GM15510 (cell line): ENCODE data around the gene MBD5.

Experiments
- POLR2A ChIP-seq: IDR thresholded peaks from 3 replicates; pipeline ENCODE4 v1.6.1; 2011; ENCODE audit warnings: borderline replicate concordance; ENCODE audit not compliant: insufficient read length; ENCODE audit errors: extremely low read depth

The MBD5 gene

DNA sequence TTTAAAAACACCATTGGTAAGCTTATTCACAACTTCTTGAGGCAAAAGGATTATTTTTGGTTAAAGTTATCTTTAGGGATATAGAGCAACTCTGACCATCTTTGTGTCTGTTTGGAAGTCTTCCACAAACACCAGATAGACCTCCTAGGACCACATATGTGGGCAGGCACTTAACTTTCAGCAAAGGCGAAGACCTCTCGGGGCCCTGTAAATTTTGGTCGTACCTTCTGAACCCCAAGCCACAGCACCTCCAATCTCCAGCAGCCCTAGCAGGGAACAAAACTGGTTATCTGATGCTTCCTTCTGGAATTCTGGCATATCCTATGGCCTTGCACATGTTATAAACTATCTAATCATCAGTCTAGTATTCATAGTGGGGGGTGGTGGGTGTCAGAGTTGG lies 114.8 kb downstream of the MBD5 start:
- no peak for TF ChIP-seq POLR2A

DNA sequence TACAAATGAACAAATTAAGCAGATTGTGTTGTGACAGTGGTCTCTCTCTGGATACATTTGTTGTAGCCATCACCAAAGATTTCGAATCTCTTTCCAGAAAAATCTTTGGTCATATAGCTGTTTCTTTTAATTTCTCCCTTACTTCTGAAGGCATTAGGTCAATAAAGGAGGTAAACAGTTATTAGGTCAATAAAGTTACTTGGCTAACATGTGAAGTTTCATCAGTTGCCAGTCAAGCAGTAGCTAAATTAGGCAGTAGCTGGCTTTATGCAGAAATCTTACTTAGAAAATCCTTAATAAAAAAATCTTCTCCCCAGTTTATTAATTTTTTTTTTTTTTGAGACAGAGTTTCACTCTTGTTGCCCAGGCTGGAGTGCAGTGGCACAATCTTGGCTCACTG lies 115.5 kb downstream of the MBD5 start:
- no peak for TF ChIP-seq POLR2A

DNA sequence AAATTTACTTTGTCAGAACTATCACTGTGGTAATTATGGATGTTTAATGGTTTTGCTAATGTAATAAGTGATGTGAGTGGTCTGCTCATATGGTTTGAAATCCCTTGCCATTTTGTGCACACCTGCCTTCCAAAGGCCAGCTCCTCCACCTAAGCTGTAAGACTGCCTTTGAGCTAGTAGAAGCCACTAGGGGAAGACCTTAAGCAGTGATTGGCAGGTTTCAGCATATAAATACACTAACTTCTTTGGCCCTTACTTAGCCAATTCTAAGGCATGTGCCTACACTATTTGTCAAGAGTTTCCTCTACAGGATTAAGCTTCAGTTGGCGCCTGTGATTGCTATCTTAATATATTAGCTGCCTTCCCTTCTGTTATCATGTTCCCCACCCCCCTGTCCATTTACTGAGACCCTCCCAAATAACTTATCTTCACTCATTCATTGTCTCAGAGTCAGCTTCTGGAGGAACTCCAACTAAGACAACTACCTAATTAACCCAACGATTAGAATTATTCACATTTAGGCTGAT lies 141.1 kb downstream of the MBD5 start:
- TF ChIP-seq POLR2A: no peak

DNA sequence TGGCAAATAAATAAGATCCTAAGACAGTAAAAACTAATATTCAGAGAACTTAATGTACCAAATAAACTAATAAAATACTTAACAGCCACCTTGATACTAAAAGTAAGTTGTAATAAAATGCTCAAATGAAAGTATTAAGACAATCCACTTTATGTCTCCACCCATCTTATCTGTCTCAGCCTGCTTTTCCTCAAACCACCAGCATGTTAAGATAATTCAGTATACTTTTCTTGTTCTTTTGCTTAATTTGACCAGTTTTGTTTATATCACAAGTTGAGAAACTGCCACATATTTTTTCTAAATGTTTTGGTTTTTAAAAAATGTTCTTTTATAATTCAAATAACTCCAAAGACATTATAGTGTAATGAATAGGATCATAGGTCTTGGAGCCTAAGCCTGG lies 142.0 kb downstream of the MBD5 start:
- no peak for TF ChIP-seq POLR2A

DNA sequence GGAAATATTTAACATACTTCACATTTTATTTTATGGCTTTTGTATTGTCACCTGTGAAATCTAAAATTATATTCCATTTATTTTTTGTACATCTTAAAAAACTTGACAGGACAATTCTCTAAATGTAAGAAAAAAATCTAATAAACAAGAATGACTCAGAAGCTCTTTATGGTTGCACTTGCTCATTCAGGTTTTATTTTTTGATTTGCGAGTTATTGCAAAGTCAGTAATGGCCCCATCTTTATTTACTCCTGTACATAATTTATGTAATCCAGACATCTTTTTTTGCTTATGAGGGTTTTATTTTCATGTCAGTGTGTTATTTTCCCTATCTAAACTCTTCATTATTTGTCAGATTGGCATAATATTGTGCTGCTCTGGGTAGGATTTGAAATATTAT lies 145.1 kb downstream of the MBD5 start:
- TF ChIP-seq POLR2A: no peak

DNA sequence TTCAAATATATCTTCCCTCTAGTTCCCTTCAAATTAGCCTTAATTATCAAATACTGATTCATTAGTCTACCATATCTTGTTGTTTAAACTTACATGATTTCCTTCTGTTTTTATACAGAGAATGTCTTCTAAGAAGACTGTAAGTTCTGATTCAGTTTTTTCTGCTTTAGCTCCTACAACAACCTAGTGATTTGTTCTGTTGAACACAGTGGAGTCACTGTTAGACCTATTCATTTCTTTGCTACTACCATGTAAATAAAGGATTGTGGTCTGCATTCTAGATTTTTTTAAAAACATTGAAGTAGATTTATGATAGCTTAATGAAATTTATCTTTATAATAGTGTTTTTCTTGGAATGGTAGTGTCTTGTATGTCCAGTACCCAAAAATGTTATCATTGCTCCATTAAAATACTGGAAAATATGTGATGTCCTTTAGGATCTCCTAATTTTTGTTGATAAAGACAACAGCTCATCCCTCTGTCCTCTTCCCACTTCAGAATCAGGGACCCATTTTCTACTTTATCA lies 146.4 kb downstream of the MBD5 start:
- no peak for TF ChIP-seq POLR2A

DNA sequence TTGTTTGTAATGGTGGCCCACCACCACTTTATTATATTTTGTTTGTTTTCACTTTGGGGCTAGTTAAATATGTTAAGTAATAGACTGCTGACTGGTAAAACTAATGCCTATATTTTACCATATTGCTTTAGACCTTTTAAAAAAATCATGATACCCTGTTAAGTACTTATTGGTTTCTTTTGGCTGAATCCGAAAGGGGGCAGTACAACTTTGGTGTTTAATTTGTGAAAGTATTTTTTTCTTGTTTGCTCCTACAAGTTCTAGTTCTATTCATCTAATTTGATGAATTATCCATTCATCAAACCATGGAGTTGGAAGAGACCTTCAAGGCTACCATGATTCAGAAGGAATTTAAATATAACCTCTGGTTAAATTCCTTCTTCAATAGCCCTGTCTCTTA lies 147.0 kb downstream of the MBD5 start:
- no peak for TF ChIP-seq POLR2A

DNA sequence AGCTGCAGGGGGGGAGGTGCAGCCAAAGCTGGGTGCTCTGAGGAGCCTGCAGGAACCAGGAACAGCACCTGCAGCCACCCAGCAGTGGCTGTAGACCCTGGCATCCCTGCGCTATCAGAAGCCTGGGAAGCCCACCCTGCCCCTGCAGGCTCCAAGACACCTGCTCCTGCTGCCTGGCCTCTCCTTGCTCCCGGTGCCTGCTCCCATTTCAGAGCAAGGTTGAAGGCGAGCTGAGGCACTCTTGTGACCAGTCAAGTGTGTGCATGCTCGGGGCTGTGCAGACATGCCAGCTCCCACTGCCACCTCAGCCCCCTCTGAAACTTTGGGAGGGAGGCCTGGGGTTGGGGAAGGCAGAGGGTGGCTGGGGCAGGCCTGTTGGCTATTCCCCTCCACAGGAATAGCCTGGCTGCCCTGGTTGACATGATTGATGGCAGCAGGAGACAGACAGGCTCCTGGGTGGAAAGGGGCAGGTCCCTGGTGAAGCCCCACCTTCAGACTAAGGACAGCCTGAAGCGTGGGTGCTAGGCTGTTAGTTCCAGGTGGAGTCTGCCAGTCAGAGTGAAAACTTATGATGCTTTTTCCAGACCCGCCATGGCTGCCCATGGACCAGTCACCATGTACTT lies 151.4 kb downstream of the MBD5 start:
- TF ChIP-seq POLR2A: no peak

DNA sequence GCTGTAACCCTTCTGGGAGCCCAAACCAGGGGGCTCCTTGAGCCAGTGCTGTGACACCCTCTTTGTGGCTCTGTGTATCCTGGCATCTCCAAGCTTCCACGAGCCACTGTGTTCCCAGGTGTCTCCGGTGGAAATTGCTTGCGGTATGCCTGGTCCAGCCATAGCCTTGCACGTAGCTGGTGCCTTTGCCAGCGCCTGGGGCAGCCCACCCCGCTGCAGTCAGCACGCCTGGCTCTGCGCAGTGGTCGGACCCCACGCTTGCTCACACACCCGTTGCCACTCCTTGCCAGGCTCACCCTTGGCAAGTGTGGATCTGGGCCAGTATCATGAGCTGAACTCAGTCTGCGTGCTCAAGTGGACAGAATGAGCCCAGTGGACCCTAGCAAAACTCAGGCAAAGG lies 152.3 kb downstream of the MBD5 start:
- no peak for TF ChIP-seq POLR2A

DNA sequence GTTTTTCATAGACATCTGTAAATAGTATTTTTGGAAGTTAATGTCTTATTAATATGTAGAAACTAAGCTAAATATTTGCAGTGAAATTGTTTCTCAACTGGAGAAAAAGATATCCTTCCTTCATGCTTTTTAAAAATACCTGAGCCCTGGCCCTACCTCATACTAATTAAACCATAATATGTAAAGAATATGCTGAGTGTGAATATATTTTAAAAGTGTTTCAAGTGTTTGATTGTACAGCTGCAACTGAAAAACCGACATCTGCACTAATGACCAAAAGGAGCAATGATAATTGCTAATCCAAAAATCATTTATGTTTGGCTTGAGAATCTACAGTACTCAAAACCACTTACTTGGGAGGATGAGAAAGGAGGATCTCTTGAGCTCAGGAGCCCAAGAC lies 156.7 kb downstream of the MBD5 start:
- TF ChIP-seq POLR2A: no peak

DNA sequence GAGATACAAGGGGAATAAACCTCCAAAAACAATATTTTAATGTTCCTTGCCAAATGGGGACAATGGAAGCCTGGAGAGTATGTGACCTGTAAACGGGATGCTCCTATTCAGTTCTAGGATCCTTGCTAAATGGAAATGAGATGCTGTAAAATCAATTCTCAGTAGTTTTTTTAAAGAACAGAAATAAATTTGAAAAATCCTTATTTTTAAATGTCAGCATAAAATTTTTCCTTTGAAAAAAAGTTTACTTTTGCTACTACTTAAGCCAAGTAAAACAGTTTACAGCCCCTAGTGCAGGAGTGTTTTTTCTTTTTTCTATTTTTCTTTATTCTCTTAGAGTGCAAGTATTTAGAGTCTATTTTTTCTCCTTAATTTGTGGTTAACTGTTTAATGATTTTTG lies 158.8 kb downstream of the MBD5 start:
- no peak for TF ChIP-seq POLR2A

DNA sequence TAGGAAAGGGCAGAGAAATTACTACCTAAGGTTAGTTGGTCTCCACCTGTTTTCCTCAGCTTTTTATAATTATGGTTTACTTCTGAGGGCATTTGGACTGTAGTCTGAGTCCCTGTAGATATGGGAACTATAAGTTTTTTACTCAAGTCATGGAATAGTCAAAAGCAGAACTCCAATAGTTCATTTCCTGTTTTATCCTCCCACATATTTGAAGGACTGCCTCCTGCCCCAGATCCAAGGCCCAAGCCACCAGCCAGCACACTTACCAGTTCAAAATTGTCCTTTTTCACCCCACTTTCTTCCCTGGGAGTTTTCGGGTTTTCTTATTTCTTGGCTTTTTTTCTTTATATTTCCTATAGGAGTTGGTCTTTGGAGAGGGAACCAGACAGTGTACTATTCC lies 164.1 kb downstream of the MBD5 start:
- TF ChIP-seq POLR2A: no peak

DNA sequence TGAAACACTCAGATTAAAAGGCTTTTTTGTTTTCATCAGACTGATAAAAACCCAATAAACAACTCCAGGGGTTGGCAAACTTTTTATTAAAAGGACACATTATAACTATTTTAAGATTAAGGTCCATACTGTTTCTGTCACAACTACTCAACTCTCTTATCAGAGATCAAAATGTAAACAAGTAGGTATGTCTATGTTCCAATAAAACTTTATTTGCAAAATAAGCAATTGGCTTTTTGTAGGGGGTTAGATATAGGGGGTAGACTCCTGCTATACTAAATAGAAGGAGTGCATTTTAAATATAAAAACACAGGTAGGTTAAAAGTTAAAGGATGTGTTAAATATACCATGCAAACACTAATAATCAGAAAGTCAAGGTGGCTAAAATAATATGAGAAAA lies 174.0 kb downstream of the MBD5 start:
- TF ChIP-seq POLR2A: no peak

DNA sequence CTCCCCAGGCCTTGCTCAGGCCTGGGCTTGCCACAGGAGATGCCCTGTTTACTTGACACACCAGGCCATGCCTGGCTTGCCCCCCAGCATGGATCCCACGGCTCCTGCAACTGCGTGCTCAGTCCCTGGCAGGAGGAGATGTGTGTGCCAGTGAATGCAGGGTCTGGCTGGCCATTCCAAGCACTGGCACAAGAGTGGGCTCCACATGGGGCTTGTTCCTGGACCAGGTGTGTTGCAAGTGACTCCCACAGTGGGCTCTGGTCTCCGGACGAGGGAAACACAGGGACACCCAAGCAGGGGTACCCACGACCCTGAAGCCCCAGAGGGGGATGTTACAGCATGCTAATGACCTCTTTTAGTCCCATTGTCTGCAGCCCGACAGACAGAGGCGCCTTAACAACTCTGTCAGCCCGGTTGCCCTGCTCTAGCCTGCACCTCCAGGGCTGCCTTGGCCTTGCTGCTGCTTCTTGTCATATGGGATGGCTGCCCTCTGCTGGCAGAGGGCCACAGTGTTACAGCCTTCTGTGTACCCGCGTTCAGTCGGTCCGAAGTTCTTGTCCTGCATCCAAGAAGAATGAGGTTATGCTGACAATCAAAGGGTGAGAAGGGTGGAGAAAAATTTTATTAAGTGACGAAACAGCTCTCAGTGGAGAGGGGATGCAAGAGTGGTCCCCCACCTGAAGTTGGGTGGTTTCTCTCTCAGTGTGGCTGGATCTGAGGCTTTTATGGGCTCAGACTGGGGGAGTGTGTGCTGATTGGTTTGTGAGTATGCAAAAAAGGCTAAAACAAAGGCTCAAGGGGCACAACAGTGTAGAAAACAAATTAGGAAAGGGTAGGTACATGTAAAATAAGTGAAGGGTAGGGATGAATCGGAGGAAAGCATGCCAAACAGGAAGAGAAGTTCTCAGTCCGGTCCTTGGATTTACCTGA lies 180.4 kb downstream of the MBD5 start:
- TF ChIP-seq POLR2A: no peak

DNA sequence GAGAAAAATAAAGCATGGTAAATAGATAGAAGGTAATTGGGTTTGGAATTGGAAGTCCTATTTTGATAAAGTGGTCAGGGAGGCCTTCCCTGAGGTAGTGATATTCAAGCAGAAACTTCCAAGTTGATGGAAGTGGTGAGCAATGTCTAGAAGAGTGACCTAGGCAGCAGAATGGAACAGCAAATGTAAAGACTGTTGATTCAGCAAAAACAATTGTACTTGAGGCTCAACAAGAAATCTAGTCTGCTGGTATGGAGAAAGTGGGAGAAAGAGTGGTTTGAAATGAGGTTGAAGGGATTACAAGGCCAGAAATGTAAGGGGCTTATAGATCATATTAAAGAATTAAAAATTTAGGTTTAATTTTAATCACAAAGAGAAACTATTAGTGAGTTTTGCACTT lies 181.3 kb downstream of the MBD5 start:
- TF ChIP-seq POLR2A: no peak

DNA sequence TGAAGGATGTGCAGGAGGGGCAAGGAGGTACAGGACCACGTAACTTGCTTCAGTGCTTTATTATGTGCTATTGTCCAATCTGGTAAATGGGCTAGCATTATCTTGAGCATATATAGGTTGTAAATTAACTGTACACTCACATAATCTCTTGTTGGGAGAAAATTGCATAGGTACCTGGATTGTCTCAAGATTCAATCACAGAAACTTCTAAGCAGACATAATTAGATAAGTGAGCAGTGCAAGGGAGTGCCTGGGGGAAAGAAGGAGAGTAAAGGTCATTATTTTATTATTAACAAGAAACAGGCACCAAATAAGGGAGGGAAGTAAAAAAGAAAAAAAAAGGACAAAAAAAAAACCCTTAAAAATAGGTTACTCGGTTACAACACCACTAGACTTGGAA lies 186.2 kb downstream of the MBD5 start:
- no peak for TF ChIP-seq POLR2A
